HCT116 (cell line): ENCODE data around the gene KIF26B. TPM values are rescaled to one million over a fixed set of nuclear protein-coding genes. Genes with fewer than 3 reads are reported as not detected.

Experiments used
- ATAC-seq: fragments of 200-7000 bp; cut with Tn5 transposase; 2 replicates; pipeline ENCODE4 v1.9.1; 2020; ENCODE audit warnings: mild to moderate bottlenecking, moderate library complexity
- BruUV-seq: library from RNA; stranded (reverse); fragments of 400-500 nt; replicated peaks from 2 replicates; lab custom pipeline; 2021; lab: Mats Ljungman, UMichigan
- CTCF ChIA-PET: fragments of 300-600 bp; sonication (Branson Sonifier 250); formaldehyde crosslinking; loops from one replicate; lab custom pipeline; 2021; ENCODE audit warnings: antibody characterized with exemption; lab: Charles Lee
- POLR2A ChIA-PET: fragments of 300-600, 350-600 bp; sonication (Branson Sonifier 250); formaldehyde crosslinking; loops from one replicate; lab custom pipeline; 2021; ENCODE audit warnings: antibody characterized with exemption; lab: Charles Lee
- RAD21 ChIA-PET, 2 experiments: fragments of 300-600 bp; sonication (Branson Sonifier 250); formaldehyde crosslinking; loops; one replicate each; lab custom pipeline; 2023; ENCODE audit warnings: low total read pairs in 2 of 2; ENCODE audit not compliant: uncharacterized antibody in 2 of 2, unreplicated experiment in 2 of 2, low non-redundant PET in 1 of 2; lab: Charles Lee
- DNase-seq: peaks from one replicate; pipeline ENCODE4 v3.0.0-alpha.2; 2010; ENCODE audit warnings: low read depth, low spot score
- H2AFZ ChIP-seq: fragments of 200-600 bp; shearing (Covaris generic), sonication (generic); 2 replicates; pipeline ENCODE4 v1.6.1; 2017; ENCODE audit warnings: low read depth, mixed run types, mixed read lengths, antibody characterized with exemption, low read length; ENCODE audit not compliant: poor library complexity, severe bottlenecking
- H3K27ac ChIP-seq: 2 replicates; pipeline ENCODE4 v1.5.1; 2012; ENCODE audit warnings: low read depth, low read length
- H3K27me3 ChIP-seq: fragments of 200-600 bp; sonication (generic); 2 replicates; pipeline ENCODE4 v1.6.1; 2016; ENCODE audit warnings: mixed run types, low read length, mixed read lengths; ENCODE audit not compliant: insufficient read depth
- H3K36me3 ChIP-seq, 2 experiments: fragments of 200-500 bp in 1 of 2; fragments of 200-600 bp in 1 of 2; sonication (Bioruptor generic) in 1 of 2; sonication (generic) in 1 of 2; 2 replicates each; pipeline versions ENCODE4 v1.5.1 to v1.6.1; 2014 to 2016; ENCODE audit warnings: low read length in 2 of 2, inconsistent platforms in 1 of 2, mixed read lengths in 1 of 2, mixed run types in 1 of 2; ENCODE audit not compliant: insufficient read depth in 2 of 2, control insufficient read depth in 1 of 2
- H3K4me1 ChIP-seq, 2 experiments: fragments of 200-600 bp in 1 of 2; sonication (generic) in 1 of 2; 2 replicates each; pipeline versions ENCODE4 v1.5.1 to v1.6.1; 2012 to 2017; ENCODE audit warnings: low read length in 2 of 2, inconsistent platforms in 1 of 2, mild to moderate bottlenecking in 1 of 2, mixed read lengths in 1 of 2, mixed run types in 1 of 2, moderate library complexity in 1 of 2; ENCODE audit not compliant: insufficient read depth in 2 of 2, control insufficient read depth in 1 of 2
- H3K4me2 ChIP-seq: fragments of 200-600 bp; sonication (generic); 2 replicates; pipeline ENCODE4 v1.6.1; 2017; ENCODE audit warnings: mixed run types, low read length, mixed read lengths
- H3K4me3 ChIP-seq, 2 experiments: fragments of 200-600 bp in 1 of 2; sonication (generic) in 1 of 2; replicated peaks in 1 of 2; 2 replicates each; pipeline ENCODE4 v1.5.1; 2011 to 2016; ENCODE audit warnings: low read length in 2 of 2, control low read depth in 1 of 2, low read depth in 1 of 2, mild to moderate bottlenecking in 1 of 2, mixed read lengths in 1 of 2, mixed run types in 1 of 2
- H3K79me2 ChIP-seq: fragments of 200-600 bp; sonication (generic); 2 replicates; pipeline ENCODE4 v1.6.1; 2017; ENCODE audit warnings: mild to moderate bottlenecking, mixed run types, low read length, moderate library complexity, mixed read lengths; ENCODE audit not compliant: insufficient read depth
- H3K9ac ChIP-seq: fragments of 200-600 bp; sonication (generic); 2 replicates; pipeline ENCODE4 v1.6.1; 2016; ENCODE audit warnings: low read length, mixed read lengths
- H3K9me2 ChIP-seq: fragments of 200-600 bp; sonication (generic), shearing (Covaris generic); 2 replicates; pipeline ENCODE4 v1.6.1; 2017; ENCODE audit warnings: mixed run types, mild to moderate bottlenecking, moderate library complexity; ENCODE audit not compliant: insufficient read depth
- H3K9me3 ChIP-seq, 2 experiments: fragments of 200-500 bp in 1 of 2; fragments of 200-600 bp in 1 of 2; sonication (Bioruptor generic) in 1 of 2; sonication (generic) in 1 of 2; 2 replicates each; pipeline ENCODE4 v1.6.1; 2014 to 2017; ENCODE audit warnings: low read length in 2 of 2, mixed read lengths in 2 of 2, inconsistent platforms in 1 of 2, low read depth in 1 of 2, mild to moderate bottlenecking in 1 of 2, mixed run types in 1 of 2, moderate library complexity in 1 of 2; ENCODE audit not compliant: control insufficient read depth in 1 of 2, insufficient read depth in 1 of 2
- H4K20me1 ChIP-seq: fragments of 200-600 bp; sonication (generic), shearing (Covaris generic); 2 replicates; pipeline ENCODE4 v1.6.1; 2017; ENCODE audit warnings: mixed run types, mild to moderate bottlenecking, moderate library complexity; ENCODE audit not compliant: insufficient read depth
- CBX3 ChIP-seq: IDR thresholded peaks from 2 replicates; pipeline ENCODE4 v1.6.1; 2012; ENCODE audit warnings: low read depth
- ELF1 ChIP-seq: IDR thresholded peaks from 2 replicates; pipeline ENCODE4 v1.6.1; 2012; ENCODE audit warnings: low read depth, borderline replicate concordance
- EZH2 ChIP-seq: fragments of 200-600 bp; sonication (generic); IDR thresholded peaks from 2 replicates; pipeline ENCODE4 v1.6.1; 2017; ENCODE audit warnings: antibody characterized with exemption, mixed run types
- JUND ChIP-seq: IDR thresholded peaks from 2 replicates; pipeline ENCODE4 v1.6.1; 2012
- POLR2A ChIP-seq: IDR thresholded peaks from 2 replicates; pipeline ENCODE4 v1.7.0; 2011; ENCODE audit warnings: borderline replicate concordance; ENCODE audit not compliant: insufficient read depth, insufficient read length; ENCODE audit errors: extremely low read depth
- SP1 ChIP-seq: IDR thresholded peaks from 2 replicates; pipeline ENCODE4 v1.6.1; 2012; ENCODE audit warnings: low read depth
- SRF ChIP-seq: IDR thresholded peaks from 2 replicates; pipeline ENCODE4 v1.6.1; 2012; ENCODE audit warnings: low read depth
- YY1 ChIP-seq: IDR thresholded peaks from 2 replicates; pipeline ENCODE4 v1.6.1; 2011; ENCODE audit warnings: low read length, low read depth, moderate library complexity, mild to moderate bottlenecking; ENCODE audit not compliant: insufficient replicate concordance; ENCODE audit errors: extremely low read depth
- ZNF274 ChIP-seq: fragments of 200-500 bp; sonication (Bioruptor generic); IDR thresholded peaks from 2 replicates; pipeline ENCODE4 v1.6.1; 2014; ENCODE audit warnings: mild to moderate bottlenecking, low read depth, low read length, inconsistent platforms
- intact Hi-C: fragments of 100-400 bp; cut with micrococcal nuclease; formaldehyde crosslinking; loops from 2 replicates; pipeline ENCODE4 v1.10.0; 2022
- total RNA-seq: library from RNA; stranded (reverse); gene quantifications from one replicate; pipeline ENCODE4 v1.2.1, GENCODE V29; 2021; ENCODE audit not compliant: unreplicated experiment
- TF ChIP-seq, protein P1 (sequence below): IDR thresholded peaks from 2 replicates; pipeline ENCODE4 v1.6.1; 2012; ENCODE audit warnings: low read depth
- TF ChIP-seq, protein P2 (sequence below), 3 experiments: fragments of 200-600 bp in 1 of 3; sonication (generic) in 1 of 3; IDR thresholded peaks in 2 of 3; conservative IDR thresholded peaks in 1 of 3; 2 replicates each; pipeline ENCODE4 v1.5.1; 2012 to 2017; ENCODE audit warnings: low read depth in 2 of 3, low read length in 2 of 3, antibody characterized with exemption in 1 of 3, borderline replicate concordance in 1 of 3, control low read depth in 1 of 3, mild to moderate bottlenecking in 1 of 3, mixed read lengths in 1 of 3, mixed run types in 1 of 3, moderate library complexity in 1 of 3; ENCODE audit not compliant: insufficient read depth in 1 of 3
- TF ChIP-seq, protein P3 (sequence below): IDR thresholded peaks from 2 replicates; pipeline ENCODE4 v1.6.1; 2012

The KIF26B gene
- total RNA-seq, 1 experiment from 2014 or later, result 0.49 TPM

DNA sequence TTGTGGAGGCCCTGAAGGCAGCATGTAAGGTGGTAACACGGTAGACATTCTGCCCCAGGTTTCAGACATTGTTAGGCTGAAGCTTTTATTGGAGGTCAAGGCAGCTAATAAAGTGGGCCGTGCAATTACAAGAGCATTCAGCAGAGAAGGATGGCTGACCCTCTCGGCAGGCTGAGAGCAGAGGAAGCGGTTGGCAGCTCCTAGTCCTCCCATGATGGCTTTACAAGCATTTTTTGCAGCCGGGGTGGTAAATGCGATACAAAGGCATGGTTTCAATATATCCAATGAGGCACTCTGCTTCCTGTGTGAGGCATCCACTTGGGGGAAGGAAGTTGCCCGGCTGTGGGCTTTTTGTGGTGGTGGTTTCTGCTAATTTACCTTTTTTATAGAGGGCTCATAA, 14.6 kb downstream of the KIF26B start:
- no peak overlapping the region for H2AFZ ChIP-seq
- 0 out of 2 replicates have a peak, but pooled peaks cover 3% of the 10 kb centered on the region for H3K27me3 ChIP-seq
- POLR2A ChIA-PET, result no interaction called here
- intact Hi-C loops, result no loop called here
- H3K9me3 ChIP-seq, result no peaks in the 10 kb centered on the region
- TF ChIP-seq, protein P1, sequence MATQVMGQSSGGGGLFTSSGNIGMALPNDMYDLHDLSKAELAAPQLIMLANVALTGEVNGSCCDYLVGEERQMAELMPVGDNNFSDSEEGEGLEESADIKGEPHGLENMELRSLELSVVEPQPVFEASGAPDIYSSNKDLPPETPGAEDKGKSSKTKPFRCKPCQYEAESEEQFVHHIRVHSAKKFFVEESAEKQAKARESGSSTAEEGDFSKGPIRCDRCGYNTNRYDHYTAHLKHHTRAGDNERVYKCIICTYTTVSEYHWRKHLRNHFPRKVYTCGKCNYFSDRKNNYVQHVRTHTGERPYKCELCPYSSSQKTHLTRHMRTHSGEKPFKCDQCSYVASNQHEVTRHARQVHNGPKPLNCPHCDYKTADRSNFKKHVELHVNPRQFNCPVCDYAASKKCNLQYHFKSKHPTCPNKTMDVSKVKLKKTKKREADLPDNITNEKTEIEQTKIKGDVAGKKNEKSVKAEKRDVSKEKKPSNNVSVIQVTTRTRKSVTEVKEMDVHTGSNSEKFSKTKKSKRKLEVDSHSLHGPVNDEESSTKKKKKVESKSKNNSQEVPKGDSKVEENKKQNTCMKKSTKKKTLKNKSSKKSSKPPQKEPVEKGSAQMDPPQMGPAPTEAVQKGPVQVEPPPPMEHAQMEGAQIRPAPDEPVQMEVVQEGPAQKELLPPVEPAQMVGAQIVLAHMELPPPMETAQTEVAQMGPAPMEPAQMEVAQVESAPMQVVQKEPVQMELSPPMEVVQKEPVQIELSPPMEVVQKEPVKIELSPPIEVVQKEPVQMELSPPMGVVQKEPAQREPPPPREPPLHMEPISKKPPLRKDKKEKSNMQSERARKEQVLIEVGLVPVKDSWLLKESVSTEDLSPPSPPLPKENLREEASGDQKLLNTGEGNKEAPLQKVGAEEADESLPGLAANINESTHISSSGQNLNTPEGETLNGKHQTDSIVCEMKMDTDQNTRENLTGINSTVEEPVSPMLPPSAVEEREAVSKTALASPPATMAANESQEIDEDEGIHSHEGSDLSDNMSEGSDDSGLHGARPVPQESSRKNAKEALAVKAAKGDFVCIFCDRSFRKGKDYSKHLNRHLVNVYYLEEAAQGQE, result no peak
- TF ChIP-seq JUND (no peak), ZNF274 (no peak), POLR2A (no peak), CBX3 (no peak), SP1 (no peak)
- TF ChIP-seq, all 23 proteins: peak for 0
- BruUV-seq, result no TSS peak
- Histone ChIP-seq H3K79me2 (no peaks in the 10 kb centered on the region), H4K20me1 (no peaks in the 10 kb centered on the region), H3K27ac (no peak overlapping the region), H3K4me2 (no peak overlapping the region), H3K36me3 (no peaks in the 10 kb centered on the region), H3K4me1 (no peaks in the 10 kb centered on the region), H3K9ac (no peak overlapping the region), H3K9me2 (no peaks in the 10 kb centered on the region), H3K4me3 (no peak overlapping the region)
- ATAC-seq (no peak), DNase-seq (no peak)
- ChIA-PET CTCF (no interaction called here), RAD21 (no interaction called here)

DNA sequence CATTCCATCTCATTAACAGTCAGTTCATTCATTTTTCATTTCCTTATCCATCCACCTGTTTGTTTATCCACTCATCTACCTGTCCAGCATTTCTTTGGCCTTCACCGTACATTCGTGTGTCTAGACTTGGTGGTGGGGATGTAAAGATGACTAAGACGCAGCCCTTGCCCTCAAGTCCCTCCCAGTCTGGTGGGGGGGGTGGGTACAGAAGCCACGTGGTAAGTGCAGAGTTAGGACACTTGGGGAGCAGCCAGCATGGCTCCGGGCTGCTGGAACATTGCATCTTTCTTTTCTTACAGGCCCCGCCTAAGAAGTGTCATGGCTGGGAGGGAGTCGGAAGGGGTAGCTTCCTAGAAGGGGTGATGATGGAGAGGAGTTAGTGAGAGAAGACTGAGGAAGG, 17.2 kb downstream of the KIF26B start:
- RAD21 ChIA-PET, result no interaction called here
- H3K4me2 ChIP-seq, result no peak overlapping the region
- H3K36me3 ChIP-seq, result no peaks in the 10 kb centered on the region
- ATAC-seq, result no peak
- CTCF ChIA-PET, result no interaction called here
- no peak overlapping the region for H2AFZ ChIP-seq
- H3K27ac ChIP-seq, result no peak overlapping the region
- no peak overlapping the region for H3K4me3 ChIP-seq
- 0 out of 2 replicates have a peak, but pooled peaks cover 3% of the 10 kb centered on the region for H3K27me3 ChIP-seq
- BruUV-seq, result no TSS peak
- DNase-seq, result no peak
- no peaks in the 10 kb centered on the region for H4K20me1 ChIP-seq
- intact Hi-C loops, result no loop called here
- peaks cover 8 to 9% of the 10 kb centered on the region in 2 experiments for H3K4me1 ChIP-seq
- H3K9ac ChIP-seq, result no peak overlapping the region
- H3K9me3 ChIP-seq, result no peaks in the 10 kb centered on the region
- POLR2A ChIA-PET, result no interaction called here
- H3K79me2 ChIP-seq, result no peaks in the 10 kb centered on the region
- no peaks in the 10 kb centered on the region for H3K9me2 ChIP-seq
- TF ChIP-seq, protein P2, sequence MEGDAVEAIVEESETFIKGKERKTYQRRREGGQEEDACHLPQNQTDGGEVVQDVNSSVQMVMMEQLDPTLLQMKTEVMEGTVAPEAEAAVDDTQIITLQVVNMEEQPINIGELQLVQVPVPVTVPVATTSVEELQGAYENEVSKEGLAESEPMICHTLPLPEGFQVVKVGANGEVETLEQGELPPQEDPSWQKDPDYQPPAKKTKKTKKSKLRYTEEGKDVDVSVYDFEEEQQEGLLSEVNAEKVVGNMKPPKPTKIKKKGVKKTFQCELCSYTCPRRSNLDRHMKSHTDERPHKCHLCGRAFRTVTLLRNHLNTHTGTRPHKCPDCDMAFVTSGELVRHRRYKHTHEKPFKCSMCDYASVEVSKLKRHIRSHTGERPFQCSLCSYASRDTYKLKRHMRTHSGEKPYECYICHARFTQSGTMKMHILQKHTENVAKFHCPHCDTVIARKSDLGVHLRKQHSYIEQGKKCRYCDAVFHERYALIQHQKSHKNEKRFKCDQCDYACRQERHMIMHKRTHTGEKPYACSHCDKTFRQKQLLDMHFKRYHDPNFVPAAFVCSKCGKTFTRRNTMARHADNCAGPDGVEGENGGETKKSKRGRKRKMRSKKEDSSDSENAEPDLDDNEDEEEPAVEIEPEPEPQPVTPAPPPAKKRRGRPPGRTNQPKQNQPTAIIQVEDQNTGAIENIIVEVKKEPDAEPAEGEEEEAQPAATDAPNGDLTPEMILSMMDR (IDR thresholded peaks at IDR 0.05 in 2 of 3, conservative IDR thresholded peaks at IDR 0.05 in 1 of 3; ENCODE audit: borderline replicate concordance in 1 of 3, insufficient read depth in 1 of 3, low read depth in 2 of 3, low read length in 2 of 3), result no peak
- TF ChIP-seq YY1, result no peak
- no peak for TF ChIP-seq ELF1
- no peak for TF ChIP-seq SRF
- TF ChIP-seq, protein P3, sequence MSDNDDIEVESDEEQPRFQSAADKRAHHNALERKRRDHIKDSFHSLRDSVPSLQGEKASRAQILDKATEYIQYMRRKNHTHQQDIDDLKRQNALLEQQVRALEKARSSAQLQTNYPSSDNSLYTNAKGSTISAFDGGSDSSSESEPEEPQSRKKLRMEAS, result no peak
- TF ChIP-seq, protein P1, result no peak
- TF ChIP-seq EZH2, result no peak
